DMS153 (cell line): ENCODE measurements around the gene COG5.

Experiments
- DNase-seq: peaks from one replicate; lab custom pipeline; 2025; lab: John Stamatoyannopoulos, UW

The COG5 gene

DNA sequence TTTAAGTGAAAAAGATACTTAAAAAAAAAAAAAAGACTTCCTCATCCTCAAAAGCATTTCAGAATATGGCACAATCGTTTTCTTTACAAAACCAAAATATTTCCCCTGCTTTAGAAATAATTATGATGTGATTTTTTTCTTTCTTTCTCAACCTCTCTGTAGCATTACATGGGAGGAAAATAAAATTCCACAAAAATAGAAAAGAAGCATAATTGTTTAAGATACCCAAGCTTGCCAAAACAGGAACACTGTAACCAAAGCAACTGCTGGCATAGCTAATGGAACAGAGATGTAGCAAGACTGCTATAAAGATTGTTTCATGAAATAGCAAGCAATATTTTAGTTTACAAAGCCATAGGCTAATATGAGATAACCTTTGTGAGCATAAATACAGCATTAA lies 169.4 kb downstream of the COG5 start:
- no peak for DNase-seq

GRCh38 chr7:107392830-107393229 lies 170.9 kb downstream of the COG5 start:
- no peak for DNase-seq

GRCh38 chr7:107390916-107391315 lies 172.8 kb downstream of the COG5 start:
- no peak for DNase-seq

GRCh38 chr7:107388604-107389003 lies 175.1 kb downstream of the COG5 start:
- no peak for DNase-seq

DNA sequence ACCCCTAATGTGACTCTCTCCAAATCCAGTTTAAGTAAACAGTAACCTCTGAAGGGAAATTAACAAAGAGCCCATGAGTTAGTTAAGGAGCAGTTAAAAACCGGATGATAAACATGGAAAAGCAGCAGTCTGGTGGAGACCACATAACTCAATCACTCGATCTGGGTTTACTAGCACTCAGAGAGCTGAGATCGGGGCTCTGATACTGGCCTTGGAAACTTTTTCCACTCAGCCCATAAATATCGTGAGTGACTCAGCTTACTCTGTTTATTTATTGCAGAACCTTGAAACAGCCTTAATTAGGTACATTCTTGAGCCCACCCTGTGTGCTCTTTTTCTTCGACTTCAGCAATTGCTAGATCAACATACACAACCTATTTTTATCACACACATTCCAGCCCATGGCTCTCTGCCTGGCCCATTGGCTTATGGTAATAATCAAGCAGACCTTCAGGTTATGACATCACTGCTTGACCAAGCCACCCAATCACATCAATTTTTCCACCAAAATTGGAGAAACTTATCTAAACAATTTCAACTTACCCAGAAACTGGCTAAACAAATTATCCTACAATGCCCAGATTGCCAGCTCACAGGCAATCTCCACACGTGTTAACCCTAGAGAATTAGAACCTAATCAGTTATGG lies 176.0 kb downstream of the COG5 start:
- no peak for DNase-seq

- no peak for DNase-seq
Observed at GRCh38 chr7:107387128-107387527, 176.6 kb downstream of the COG5 start.

DNA sequence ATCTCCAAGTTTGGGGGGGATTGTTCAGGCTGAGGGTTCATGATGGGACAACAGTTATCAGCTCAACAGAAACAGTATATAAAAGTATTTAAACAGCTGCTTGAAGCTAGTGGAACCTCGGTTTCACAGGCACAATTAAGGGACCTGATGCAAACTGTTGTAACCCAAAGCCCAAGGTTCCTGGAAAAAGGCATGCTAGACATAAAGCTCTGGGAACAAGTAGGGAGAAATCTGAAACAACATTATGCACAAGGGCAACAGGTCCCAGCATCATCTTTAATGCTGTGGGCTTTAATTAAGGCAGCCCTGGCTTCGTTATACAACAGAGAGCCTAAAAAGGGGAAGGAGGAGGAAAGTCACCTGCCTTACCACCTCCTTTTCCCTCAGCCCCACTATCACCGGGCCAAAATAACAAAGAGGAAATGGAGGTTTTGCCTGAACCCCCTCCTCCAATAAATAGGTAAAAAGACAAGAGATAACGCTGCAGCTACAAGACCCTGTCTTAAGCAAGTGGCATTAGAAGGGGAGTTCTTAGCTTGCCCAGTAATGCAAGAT lies 177.1 kb downstream of the COG5 start:
- no peak for DNase-seq

- DNase-seq: no peak
Observed at GRCh38 chr7:107384025-107384424, 179.7 kb downstream of the COG5 start.

- DNase-seq: no peak
Observed at GRCh38 chr7:107383203-107383602, 180.5 kb downstream of the COG5 start.

DNA sequence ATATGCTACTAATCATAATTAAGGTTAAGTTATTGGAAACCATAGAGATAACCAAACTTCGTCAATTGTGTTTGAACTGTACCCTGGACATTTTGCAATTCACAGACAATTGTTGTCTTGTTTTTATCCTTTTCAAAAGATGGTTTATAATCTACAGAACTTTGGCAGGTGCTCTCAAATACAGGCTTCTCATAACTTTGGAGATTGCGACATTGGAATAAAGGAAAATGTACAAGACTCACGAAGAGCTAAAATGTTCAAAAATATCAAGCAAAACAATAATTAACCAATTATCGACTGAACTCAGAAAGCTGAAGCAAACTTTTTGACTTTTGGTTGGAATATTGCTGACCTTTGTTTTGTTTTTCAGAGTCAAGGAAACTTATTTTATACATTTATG lies 182.3 kb downstream of the COG5 start:
- DNase-seq: no peak

GRCh38 chr7:107373354-107373753 lies 190.4 kb downstream of the COG5 start:
- no peak for DNase-seq

DNA sequence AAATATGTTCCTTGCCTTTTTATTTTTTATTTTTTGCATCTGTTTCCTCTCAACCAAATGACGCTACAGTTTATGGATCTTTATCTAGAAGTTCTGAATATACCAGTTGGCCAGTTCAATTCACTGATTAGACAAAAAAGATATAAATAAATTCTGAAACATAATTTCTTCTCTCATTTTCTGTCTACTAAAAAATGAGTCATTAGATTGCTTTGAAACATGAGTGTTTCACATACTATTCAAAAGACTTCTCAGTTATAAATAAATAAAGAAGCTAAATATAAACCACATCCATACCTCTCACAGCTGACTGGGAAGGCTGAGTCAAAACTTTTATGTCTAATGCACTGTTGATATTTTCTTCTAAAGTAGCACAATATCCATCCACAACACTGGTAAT lies 191.4 kb downstream of the COG5 start:
- DNase-seq: no peak

GRCh38 chr7:107370816-107371215 lies 192.9 kb downstream of the COG5 start:
- DNase-seq: no peak

DNA sequence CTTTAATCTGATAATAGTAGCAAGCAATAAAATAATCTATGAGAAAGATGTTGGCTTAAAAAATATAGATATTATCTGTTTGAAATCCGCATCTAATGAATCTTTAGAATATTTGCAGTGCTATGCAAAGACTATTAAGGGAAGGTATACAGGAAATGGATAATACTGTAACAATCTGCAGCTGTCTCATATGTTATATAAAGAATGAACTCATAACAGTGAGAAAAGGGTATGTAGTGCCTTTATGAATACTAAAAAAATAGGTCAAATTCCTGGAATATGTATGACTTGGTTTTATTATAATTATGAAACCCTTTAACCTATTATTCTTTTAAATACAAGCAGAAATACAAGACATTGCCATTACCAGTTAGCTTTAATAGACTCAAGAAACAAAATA lies 198.9 kb downstream of the COG5 start:
- no peak for DNase-seq

GRCh38 chr7:107359520-107360316 lies 204.0 kb downstream of the COG5 start:
- DNase-seq: no peak

DNA sequence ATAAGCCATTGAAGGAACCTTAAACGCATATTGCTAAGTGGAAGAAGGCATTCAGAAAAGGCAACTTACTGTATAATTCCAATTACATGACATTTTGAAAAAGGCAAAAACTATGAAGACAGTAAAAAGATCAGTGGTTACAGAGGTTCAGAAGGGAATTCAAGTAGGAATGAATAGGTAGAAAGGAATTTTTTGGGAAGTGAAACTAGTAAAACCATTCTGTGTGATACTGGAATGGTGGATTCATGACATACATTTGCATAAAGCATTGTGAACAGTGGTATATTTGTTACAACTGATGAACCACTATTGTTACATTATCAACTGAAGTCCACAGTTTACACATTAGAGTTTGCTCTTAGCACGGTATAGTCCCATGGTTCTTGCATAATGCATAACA lies 208.1 kb downstream of the COG5 start:
- no peak for DNase-seq

DNA sequence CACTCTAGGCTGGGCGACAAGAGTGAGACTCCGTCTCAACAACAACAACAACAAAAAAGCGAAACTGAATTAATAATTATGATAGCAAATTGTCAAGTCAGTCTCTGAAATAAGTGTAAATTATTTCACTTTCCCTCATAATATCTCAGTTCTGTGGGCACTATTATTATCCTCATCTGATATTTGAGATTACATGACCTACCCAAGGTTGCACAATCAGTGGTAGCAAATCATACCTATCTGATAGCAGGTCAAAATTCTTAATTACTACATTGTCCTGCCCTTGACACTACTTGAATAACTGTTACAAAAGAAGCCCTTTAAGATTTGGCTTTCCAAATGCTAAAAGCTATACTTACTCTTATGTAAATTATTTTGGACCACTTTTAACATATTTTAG lies 209.1 kb downstream of the COG5 start:
- DNase-seq: no peak

DNA sequence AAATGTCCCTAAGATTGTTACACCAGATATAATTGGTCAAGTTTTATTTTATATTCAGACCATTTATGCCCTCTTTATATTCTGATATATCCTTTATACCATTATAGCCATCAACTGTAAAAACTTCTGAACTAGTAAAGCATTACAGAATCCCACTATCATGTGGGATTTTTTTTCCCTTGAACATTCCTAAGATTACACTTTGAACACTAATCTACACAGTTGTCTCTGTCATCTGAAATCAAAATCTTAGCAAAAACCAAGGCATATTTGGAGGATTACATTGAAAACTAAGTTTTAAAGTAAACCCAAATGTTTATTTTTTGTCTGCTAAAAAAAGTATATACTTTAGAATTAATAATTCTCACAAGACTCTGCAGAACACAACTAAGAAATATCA lies 210.0 kb downstream of the COG5 start:
- no peak for DNase-seq

DNA sequence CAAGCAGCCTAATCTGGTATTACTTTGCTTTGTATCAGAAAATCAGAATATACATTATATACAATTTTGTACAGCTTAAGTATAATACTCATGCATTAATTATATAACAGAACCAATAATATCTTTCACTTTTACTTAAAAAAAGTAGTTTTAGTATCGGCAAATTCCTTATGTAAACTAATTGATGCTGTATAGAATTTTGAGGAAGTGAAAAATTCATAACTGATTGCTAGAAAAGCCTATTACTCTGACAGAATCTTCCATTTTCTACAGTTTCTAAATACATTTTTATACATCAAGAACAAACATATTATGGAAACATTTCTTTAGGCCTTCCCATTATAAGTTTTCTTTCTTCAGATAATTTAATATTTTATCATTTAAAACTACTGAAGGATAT lies 217.8 kb downstream of the COG5 start:
- DNase-seq: no peak

GRCh38 chr7:107344799-107345198 lies 218.9 kb downstream of the COG5 start:
- DNase-seq: no peak

DNA sequence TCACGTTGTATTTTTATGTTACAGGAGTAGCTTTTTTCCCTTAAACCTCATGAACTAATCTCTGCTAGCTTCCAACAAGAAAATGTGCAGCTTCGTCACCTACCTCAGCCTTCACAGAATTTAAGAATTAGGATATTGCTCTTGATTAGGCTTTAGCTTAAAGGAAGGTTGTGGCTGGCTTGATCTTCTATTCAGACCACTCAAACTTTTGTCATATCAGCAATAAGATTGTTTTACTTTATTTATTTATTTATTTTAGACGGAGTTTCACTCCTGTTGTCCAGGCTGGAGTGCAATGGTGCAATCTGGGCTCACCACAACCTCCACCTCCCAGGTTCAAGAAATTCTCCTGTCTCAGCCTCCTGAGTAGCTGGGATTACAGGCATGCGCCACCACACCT lies 219.4 kb downstream of the COG5 start:
- no peak for DNase-seq

- no peak for DNase-seq
Observed at GRCh38 chr7:107338080-107338479, 225.6 kb downstream of the COG5 start.

GRCh38 chr7:107332488-107333269 lies 231.0 kb downstream of the COG5 start:
- no peak for DNase-seq
